ENCODE results near the gene TSHZ2. TPM values are rescaled to one million over a fixed set of nuclear protein-coding genes. Genes with fewer than 3 reads are reported as not detected.

Gene TSHZ2
- total RNA-seq, 1 experiment from 2014 or later: 0.07 TPM

- H2BK120ac ChIP-seq (ENCODE audit: low read depth, low read length, poor library complexity, severe bottlenecking): no peak overlapping the region
- H2AK5ac ChIP-seq (ENCODE audit: insufficient read length, low read length): no peak overlapping the region
- H3K79me1 ChIP-seq (ENCODE audit: insufficient read depth, low read depth, low read length, poor library complexity, severe bottlenecking): no peaks in the 10 kb centered on the region
- Mint-ChIP-seq H3K36me3 (ENCODE audit: insufficient read depth in 1 of 3, low read depth in 3 of 3) (0 out of 7 replicates have a peak, but pooled peaks cover 0 to 1% (median 0%) of the 10 kb centered on the region in 3 experiments), H3K4me1 (0 out of 4 replicates have a peak, but pooled peaks cover 0 to 3% of the 10 kb centered on the region in 2 experiments), H3K4me3 (no peak overlapping the region), H3K9me3 (no peaks in the 10 kb centered on the region), H3K27ac (no peak overlapping the region), H3K27me3 (ENCODE audit: low read depth) (no peaks in the 10 kb centered on the region)
- H3K18ac ChIP-seq (ENCODE audit: insufficient read length, low read depth, low read length): no peak overlapping the region
- no peaks in the 10 kb centered on the region for H3K4me1 ChIP-seq (ENCODE audit: insufficient read depth, low read length)
- no peak overlapping the region for H2BK15ac ChIP-seq (ENCODE audit: low read depth, low read length)
- H4K8ac ChIP-seq (replicated peaks; ENCODE audit: insufficient read length, low read depth, low read length): no peak overlapping the region
- no peak overlapping the region for H4K91ac ChIP-seq (ENCODE audit: insufficient read length, low read depth, low read length)
- H3K23ac ChIP-seq (ENCODE audit: insufficient read length, low read depth, low read length): no peak overlapping the region
- DNase-seq: no peak
- no peak overlapping the region for H2BK5ac ChIP-seq (ENCODE audit: insufficient read length, low read length)
- H3K27me3 ChIP-seq (ENCODE audit: insufficient read depth, low read length): no peaks in the 10 kb centered on the region
- H4K20me1 ChIP-seq (ENCODE audit: control insufficient read depth, insufficient read depth, insufficient read length): no peaks in the 10 kb centered on the region
- H3T11ph ChIP-seq (ENCODE audit: low read length): no peak overlapping the region
- no peak overlapping the region for H3K27ac ChIP-seq (ENCODE audit: insufficient read length, low read depth, low read length)
- H2BK12ac ChIP-seq (ENCODE audit: insufficient read length, low read depth, low read length): no peak overlapping the region
- H4K5ac ChIP-seq (ENCODE audit: insufficient read length, low read depth, low read length): no peak overlapping the region
- H2BK20ac ChIP-seq (ENCODE audit: low read depth, low read length, poor library complexity, severe bottlenecking): no peak overlapping the region
- TF ChIP-seq, protein P1, sequence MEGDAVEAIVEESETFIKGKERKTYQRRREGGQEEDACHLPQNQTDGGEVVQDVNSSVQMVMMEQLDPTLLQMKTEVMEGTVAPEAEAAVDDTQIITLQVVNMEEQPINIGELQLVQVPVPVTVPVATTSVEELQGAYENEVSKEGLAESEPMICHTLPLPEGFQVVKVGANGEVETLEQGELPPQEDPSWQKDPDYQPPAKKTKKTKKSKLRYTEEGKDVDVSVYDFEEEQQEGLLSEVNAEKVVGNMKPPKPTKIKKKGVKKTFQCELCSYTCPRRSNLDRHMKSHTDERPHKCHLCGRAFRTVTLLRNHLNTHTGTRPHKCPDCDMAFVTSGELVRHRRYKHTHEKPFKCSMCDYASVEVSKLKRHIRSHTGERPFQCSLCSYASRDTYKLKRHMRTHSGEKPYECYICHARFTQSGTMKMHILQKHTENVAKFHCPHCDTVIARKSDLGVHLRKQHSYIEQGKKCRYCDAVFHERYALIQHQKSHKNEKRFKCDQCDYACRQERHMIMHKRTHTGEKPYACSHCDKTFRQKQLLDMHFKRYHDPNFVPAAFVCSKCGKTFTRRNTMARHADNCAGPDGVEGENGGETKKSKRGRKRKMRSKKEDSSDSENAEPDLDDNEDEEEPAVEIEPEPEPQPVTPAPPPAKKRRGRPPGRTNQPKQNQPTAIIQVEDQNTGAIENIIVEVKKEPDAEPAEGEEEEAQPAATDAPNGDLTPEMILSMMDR (conservative IDR thresholded peaks at IDR 0.05): no peak
- no peak overlapping the region for H2AFZ ChIP-seq (ENCODE audit: low read length)
- no peaks in the 10 kb centered on the region for H3K23me2 ChIP-seq (ENCODE audit: insufficient read length, low read depth, low read length, poor library complexity, severe bottlenecking)
- no peak overlapping the region for H3K14ac ChIP-seq (ENCODE audit: insufficient read depth, low read length)
- H3K9me3 ChIP-seq (ENCODE audit: control insufficient read depth, low read depth, low read length): no peaks in the 10 kb centered on the region
- no peaks in the 10 kb centered on the region for H3K79me2 ChIP-seq (ENCODE audit: insufficient read depth, low read length)
- no peak overlapping the region for H3K9ac ChIP-seq (ENCODE audit: extremely low read depth, insufficient read length, low read length)
- no peak overlapping the region for H3K56ac ChIP-seq (ENCODE audit: insufficient read length, low read depth, low read length)
- no peak overlapping the region for H3K4me2 ChIP-seq (ENCODE audit: insufficient read depth, insufficient read length, low read length)
- no peak overlapping the region for H3K4ac ChIP-seq (ENCODE audit: low read depth, low read length)
Observed at GRCh38 chr20:53394433-53394832, 422.3 kb downstream of the TSHZ2 start.

Measured in H9 (cell line).